HCT116 (cell line): ENCODE measurements around the gene PRXL2A. TPM values are rescaled to one million over a fixed set of nuclear protein-coding genes. Genes with fewer than 3 reads are reported as not detected.

Experiments
- ATAC-seq: fragments of 200-7000 bp; cut with Tn5 transposase; 2 replicates; pipeline ENCODE4 v1.9.1; 2020; ENCODE audit warnings: mild to moderate bottlenecking, moderate library complexity
- BruUV-seq: library from RNA; stranded (reverse); fragments of 400-500 nt; replicated peaks from 2 replicates; lab custom pipeline; 2021; lab: Mats Ljungman, UMichigan
- CTCF ChIA-PET: fragments of 300-600 bp; sonication (Branson Sonifier 250); formaldehyde crosslinking; loops from one replicate; lab custom pipeline; 2021; ENCODE audit warnings: antibody characterized with exemption; lab: Charles Lee
- POLR2A ChIA-PET: fragments of 300-600, 350-600 bp; sonication (Branson Sonifier 250); formaldehyde crosslinking; loops from one replicate; lab custom pipeline; 2021; ENCODE audit warnings: antibody characterized with exemption; lab: Charles Lee
- RAD21 ChIA-PET, 2 experiments: fragments of 300-600 bp; sonication (Branson Sonifier 250); formaldehyde crosslinking; loops; one replicate each; lab custom pipeline; 2023; ENCODE audit warnings: low total read pairs in 2 of 2; ENCODE audit not compliant: uncharacterized antibody in 2 of 2, unreplicated experiment in 2 of 2, low non-redundant PET in 1 of 2; lab: Charles Lee
- DNase-seq: peaks from one replicate; pipeline ENCODE4 v3.0.0-alpha.2; 2010; ENCODE audit warnings: low read depth, low spot score
- H2AFZ ChIP-seq: fragments of 200-600 bp; shearing (Covaris generic), sonication (generic); 2 replicates; pipeline ENCODE4 v1.6.1; 2017; ENCODE audit warnings: low read depth, mixed run types, mixed read lengths, antibody characterized with exemption, low read length; ENCODE audit not compliant: poor library complexity, severe bottlenecking
- H3K27ac ChIP-seq: 2 replicates; pipeline ENCODE4 v1.5.1; 2012; ENCODE audit warnings: low read depth, low read length
- H3K27me3 ChIP-seq: fragments of 200-600 bp; sonication (generic); 2 replicates; pipeline ENCODE4 v1.6.1; 2016; ENCODE audit warnings: mixed run types, low read length, mixed read lengths; ENCODE audit not compliant: insufficient read depth
- H3K36me3 ChIP-seq, 2 experiments: fragments of 200-500 bp in 1 of 2; fragments of 200-600 bp in 1 of 2; sonication (Bioruptor generic) in 1 of 2; sonication (generic) in 1 of 2; 2 replicates each; pipeline versions ENCODE4 v1.5.1 to v1.6.1; 2014 to 2016; ENCODE audit warnings: low read length in 2 of 2, inconsistent platforms in 1 of 2, mixed read lengths in 1 of 2, mixed run types in 1 of 2; ENCODE audit not compliant: insufficient read depth in 2 of 2, control insufficient read depth in 1 of 2
- H3K4me1 ChIP-seq, 2 experiments: fragments of 200-600 bp in 1 of 2; sonication (generic) in 1 of 2; 2 replicates each; pipeline versions ENCODE4 v1.5.1 to v1.6.1; 2012 to 2017; ENCODE audit warnings: low read length in 2 of 2, inconsistent platforms in 1 of 2, mild to moderate bottlenecking in 1 of 2, mixed read lengths in 1 of 2, mixed run types in 1 of 2, moderate library complexity in 1 of 2; ENCODE audit not compliant: insufficient read depth in 2 of 2, control insufficient read depth in 1 of 2
- H3K4me2 ChIP-seq: fragments of 200-600 bp; sonication (generic); 2 replicates; pipeline ENCODE4 v1.6.1; 2017; ENCODE audit warnings: mixed run types, low read length, mixed read lengths
- H3K4me3 ChIP-seq, 2 experiments: fragments of 200-600 bp in 1 of 2; sonication (generic) in 1 of 2; replicated peaks in 1 of 2; 2 replicates each; pipeline ENCODE4 v1.5.1; 2011 to 2016; ENCODE audit warnings: low read length in 2 of 2, control low read depth in 1 of 2, low read depth in 1 of 2, mild to moderate bottlenecking in 1 of 2, mixed read lengths in 1 of 2, mixed run types in 1 of 2
- H3K79me2 ChIP-seq: fragments of 200-600 bp; sonication (generic); 2 replicates; pipeline ENCODE4 v1.6.1; 2017; ENCODE audit warnings: mild to moderate bottlenecking, mixed run types, low read length, moderate library complexity, mixed read lengths; ENCODE audit not compliant: insufficient read depth
- H3K9ac ChIP-seq: fragments of 200-600 bp; sonication (generic); 2 replicates; pipeline ENCODE4 v1.6.1; 2016; ENCODE audit warnings: low read length, mixed read lengths
- H3K9me2 ChIP-seq: fragments of 200-600 bp; sonication (generic), shearing (Covaris generic); 2 replicates; pipeline ENCODE4 v1.6.1; 2017; ENCODE audit warnings: mixed run types, mild to moderate bottlenecking, moderate library complexity; ENCODE audit not compliant: insufficient read depth
- H3K9me3 ChIP-seq, 2 experiments: fragments of 200-500 bp in 1 of 2; fragments of 200-600 bp in 1 of 2; sonication (Bioruptor generic) in 1 of 2; sonication (generic) in 1 of 2; 2 replicates each; pipeline ENCODE4 v1.6.1; 2014 to 2017; ENCODE audit warnings: low read length in 2 of 2, mixed read lengths in 2 of 2, inconsistent platforms in 1 of 2, low read depth in 1 of 2, mild to moderate bottlenecking in 1 of 2, mixed run types in 1 of 2, moderate library complexity in 1 of 2; ENCODE audit not compliant: control insufficient read depth in 1 of 2, insufficient read depth in 1 of 2
- H4K20me1 ChIP-seq: fragments of 200-600 bp; sonication (generic), shearing (Covaris generic); 2 replicates; pipeline ENCODE4 v1.6.1; 2017; ENCODE audit warnings: mixed run types, mild to moderate bottlenecking, moderate library complexity; ENCODE audit not compliant: insufficient read depth
- CBX3 ChIP-seq: IDR thresholded peaks from 2 replicates; pipeline ENCODE4 v1.6.1; 2012; ENCODE audit warnings: low read depth
- EGR1 ChIP-seq: IDR thresholded peaks from 2 replicates; pipeline ENCODE4 v1.6.1; 2012; ENCODE audit warnings: low read depth
- ELF1 ChIP-seq: IDR thresholded peaks from 2 replicates; pipeline ENCODE4 v1.6.1; 2012; ENCODE audit warnings: low read depth, borderline replicate concordance
- EZH2 ChIP-seq: fragments of 200-600 bp; sonication (generic); IDR thresholded peaks from 2 replicates; pipeline ENCODE4 v1.6.1; 2017; ENCODE audit warnings: antibody characterized with exemption, mixed run types
- EZH2phosphoT487 ChIP-seq: fragments of 200-600 bp; IDR thresholded peaks from 2 replicates; pipeline ENCODE4 v1.6.1; 2018; ENCODE audit warnings: antibody characterized with exemption, borderline replicate concordance
- FOSL1 ChIP-seq: IDR thresholded peaks from 2 replicates; pipeline ENCODE4 v1.6.1; 2012; ENCODE audit warnings: low read depth
- JUND ChIP-seq: IDR thresholded peaks from 2 replicates; pipeline ENCODE4 v1.6.1; 2012
- POLR2AphosphoS5 ChIP-seq: IDR thresholded peaks from 2 replicates; pipeline ENCODE4 v1.6.1; 2011; ENCODE audit warnings: mild to moderate bottlenecking, low read depth, low read length, moderate library complexity
- RAD21 ChIP-seq: IDR thresholded peaks from 2 replicates; pipeline ENCODE4 v1.6.1; 2012; ENCODE audit warnings: low read depth, mild to moderate bottlenecking
- SIN3A ChIP-seq: IDR thresholded peaks from 2 replicates; pipeline ENCODE4 v1.6.1; 2012; ENCODE audit warnings: low read depth
- SRF ChIP-seq: IDR thresholded peaks from 2 replicates; pipeline ENCODE4 v1.6.1; 2012; ENCODE audit warnings: low read depth
- TCF7L2 ChIP-seq: IDR thresholded peaks from 2 replicates; pipeline ENCODE4 v1.7.0; 2011; ENCODE audit warnings: borderline replicate concordance, inconsistent platforms; ENCODE audit not compliant: insufficient read depth, insufficient read length; ENCODE audit errors: extremely low read depth
- YY1 ChIP-seq: IDR thresholded peaks from 2 replicates; pipeline ENCODE4 v1.6.1; 2011; ENCODE audit warnings: low read length, low read depth, moderate library complexity, mild to moderate bottlenecking; ENCODE audit not compliant: insufficient replicate concordance; ENCODE audit errors: extremely low read depth
- ZFX ChIP-seq: fragments of 450-650 bp; IDR thresholded peaks from 2 replicates; pipeline ENCODE4 v1.6.1; 2017
- intact Hi-C: fragments of 100-400 bp; cut with micrococcal nuclease; formaldehyde crosslinking; loops from 2 replicates; pipeline ENCODE4 v1.10.0; 2022
- total RNA-seq: library from RNA; stranded (reverse); gene quantifications from one replicate; pipeline ENCODE4 v1.2.1, GENCODE V29; 2021; ENCODE audit not compliant: unreplicated experiment
- TF ChIP-seq, protein P1 (sequence below): IDR thresholded peaks from 2 replicates; pipeline ENCODE4 v1.6.1; 2012; ENCODE audit warnings: low read depth
- TF ChIP-seq, protein P2 (sequence below), 3 experiments: fragments of 200-600 bp in 1 of 3; sonication (generic) in 1 of 3; IDR thresholded peaks in 2 of 3; conservative IDR thresholded peaks in 1 of 3; 2 replicates each; pipeline ENCODE4 v1.5.1; 2012 to 2017; ENCODE audit warnings: low read depth in 2 of 3, low read length in 2 of 3, antibody characterized with exemption in 1 of 3, borderline replicate concordance in 1 of 3, control low read depth in 1 of 3, mild to moderate bottlenecking in 1 of 3, mixed read lengths in 1 of 3, mixed run types in 1 of 3, moderate library complexity in 1 of 3; ENCODE audit not compliant: insufficient read depth in 1 of 3
- TF ChIP-seq, protein P3 (sequence below): IDR thresholded peaks from 2 replicates; pipeline ENCODE4 v1.6.1; 2012

Gene PRXL2A
- total RNA-seq, 1 experiment from 2014 or later, result 4.9 TPM

DNA sequence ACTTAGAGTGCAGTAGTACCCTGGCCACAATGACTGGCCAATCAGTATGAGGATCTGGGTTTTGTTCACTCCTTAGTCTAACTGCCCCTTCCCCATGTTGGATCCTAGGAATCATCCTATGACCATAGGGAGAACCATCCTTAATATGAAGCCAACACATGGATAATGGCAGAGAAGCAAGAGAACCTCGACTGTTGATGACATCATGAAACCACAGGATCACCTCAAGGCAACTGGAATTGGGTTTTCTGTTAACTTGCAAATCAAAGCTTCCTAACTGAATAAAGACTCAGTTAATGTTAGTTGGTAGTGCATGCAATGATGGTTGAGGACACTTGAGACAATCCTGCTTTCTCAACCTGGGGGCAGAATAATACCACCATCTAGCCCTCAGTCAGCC lies 3.3 kb upstream of the PRXL2A start:
- H3K9ac ChIP-seq, result no peak overlapping the region
- no TSS peak for BruUV-seq
- ATAC-seq (no peak), DNase-seq (no peak)
- no peak overlapping the region for H3K4me3 ChIP-seq
- H3K9me3 ChIP-seq, result no peaks in the 10 kb centered on the region
- H3K27ac ChIP-seq, result no peak overlapping the region
- RAD21 ChIA-PET, result no interaction called here
- no peaks in the 10 kb centered on the region for H4K20me1 ChIP-seq
- H3K36me3 ChIP-seq, result no peaks in the 10 kb centered on the region
- intact Hi-C loops, result no loop called here
- H3K79me2 ChIP-seq, result no peaks in the 10 kb centered on the region
- no peaks in the 10 kb centered on the region for H3K9me2 ChIP-seq
- H3K27me3 ChIP-seq, result no peaks in the 10 kb centered on the region
- no peak overlapping the region for H2AFZ ChIP-seq
- TF ChIP-seq SRF, result no peak
- no peak for TF ChIP-seq ELF1
- no peak for TF ChIP-seq EGR1
- no peak for TF ChIP-seq SIN3A
- TF ChIP-seq POLR2AphosphoS5, result no peak
- TF ChIP-seq ZFX, result no peak
- TF ChIP-seq TCF7L2, result no peak
- no peak for TF ChIP-seq EZH2phosphoT487
- TF ChIP-seq, protein P1, sequence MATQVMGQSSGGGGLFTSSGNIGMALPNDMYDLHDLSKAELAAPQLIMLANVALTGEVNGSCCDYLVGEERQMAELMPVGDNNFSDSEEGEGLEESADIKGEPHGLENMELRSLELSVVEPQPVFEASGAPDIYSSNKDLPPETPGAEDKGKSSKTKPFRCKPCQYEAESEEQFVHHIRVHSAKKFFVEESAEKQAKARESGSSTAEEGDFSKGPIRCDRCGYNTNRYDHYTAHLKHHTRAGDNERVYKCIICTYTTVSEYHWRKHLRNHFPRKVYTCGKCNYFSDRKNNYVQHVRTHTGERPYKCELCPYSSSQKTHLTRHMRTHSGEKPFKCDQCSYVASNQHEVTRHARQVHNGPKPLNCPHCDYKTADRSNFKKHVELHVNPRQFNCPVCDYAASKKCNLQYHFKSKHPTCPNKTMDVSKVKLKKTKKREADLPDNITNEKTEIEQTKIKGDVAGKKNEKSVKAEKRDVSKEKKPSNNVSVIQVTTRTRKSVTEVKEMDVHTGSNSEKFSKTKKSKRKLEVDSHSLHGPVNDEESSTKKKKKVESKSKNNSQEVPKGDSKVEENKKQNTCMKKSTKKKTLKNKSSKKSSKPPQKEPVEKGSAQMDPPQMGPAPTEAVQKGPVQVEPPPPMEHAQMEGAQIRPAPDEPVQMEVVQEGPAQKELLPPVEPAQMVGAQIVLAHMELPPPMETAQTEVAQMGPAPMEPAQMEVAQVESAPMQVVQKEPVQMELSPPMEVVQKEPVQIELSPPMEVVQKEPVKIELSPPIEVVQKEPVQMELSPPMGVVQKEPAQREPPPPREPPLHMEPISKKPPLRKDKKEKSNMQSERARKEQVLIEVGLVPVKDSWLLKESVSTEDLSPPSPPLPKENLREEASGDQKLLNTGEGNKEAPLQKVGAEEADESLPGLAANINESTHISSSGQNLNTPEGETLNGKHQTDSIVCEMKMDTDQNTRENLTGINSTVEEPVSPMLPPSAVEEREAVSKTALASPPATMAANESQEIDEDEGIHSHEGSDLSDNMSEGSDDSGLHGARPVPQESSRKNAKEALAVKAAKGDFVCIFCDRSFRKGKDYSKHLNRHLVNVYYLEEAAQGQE, result no peak
- TF ChIP-seq, protein P2, sequence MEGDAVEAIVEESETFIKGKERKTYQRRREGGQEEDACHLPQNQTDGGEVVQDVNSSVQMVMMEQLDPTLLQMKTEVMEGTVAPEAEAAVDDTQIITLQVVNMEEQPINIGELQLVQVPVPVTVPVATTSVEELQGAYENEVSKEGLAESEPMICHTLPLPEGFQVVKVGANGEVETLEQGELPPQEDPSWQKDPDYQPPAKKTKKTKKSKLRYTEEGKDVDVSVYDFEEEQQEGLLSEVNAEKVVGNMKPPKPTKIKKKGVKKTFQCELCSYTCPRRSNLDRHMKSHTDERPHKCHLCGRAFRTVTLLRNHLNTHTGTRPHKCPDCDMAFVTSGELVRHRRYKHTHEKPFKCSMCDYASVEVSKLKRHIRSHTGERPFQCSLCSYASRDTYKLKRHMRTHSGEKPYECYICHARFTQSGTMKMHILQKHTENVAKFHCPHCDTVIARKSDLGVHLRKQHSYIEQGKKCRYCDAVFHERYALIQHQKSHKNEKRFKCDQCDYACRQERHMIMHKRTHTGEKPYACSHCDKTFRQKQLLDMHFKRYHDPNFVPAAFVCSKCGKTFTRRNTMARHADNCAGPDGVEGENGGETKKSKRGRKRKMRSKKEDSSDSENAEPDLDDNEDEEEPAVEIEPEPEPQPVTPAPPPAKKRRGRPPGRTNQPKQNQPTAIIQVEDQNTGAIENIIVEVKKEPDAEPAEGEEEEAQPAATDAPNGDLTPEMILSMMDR (IDR thresholded peaks at IDR 0.05 in 2 of 3, conservative IDR thresholded peaks at IDR 0.05 in 1 of 3; ENCODE audit: borderline replicate concordance in 1 of 3, insufficient read depth in 1 of 3, low read depth in 2 of 3, low read length in 2 of 3), result no peak
- TF ChIP-seq FOSL1, result no peak
- TF ChIP-seq RAD21, result no peak
- TF ChIP-seq YY1, result no peak
- TF ChIP-seq, protein P3, sequence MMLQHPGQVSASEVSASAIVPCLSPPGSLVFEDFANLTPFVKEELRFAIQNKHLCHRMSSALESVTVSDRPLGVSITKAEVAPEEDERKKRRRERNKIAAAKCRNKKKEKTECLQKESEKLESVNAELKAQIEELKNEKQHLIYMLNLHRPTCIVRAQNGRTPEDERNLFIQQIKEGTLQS, result no peak
- no peak for TF ChIP-seq JUND
- TF ChIP-seq EZH2, result no peak
- no peak for TF ChIP-seq CBX3
- TF ChIP-seq, all 23 proteins: peak for 0
- Histone ChIP-seq H3K4me1 (peaks cover 3 to 12% of the 10 kb centered on the region in 2 experiments; a peak in 3 of 4 replicates), H3K4me2 (no peak overlapping the region)
- ChIA-PET CTCF (interaction anchor here (1.1 kb wide), 1 partner anchor 27 kb away, joined by 3 read pairs; no protein-coding TSS in a partner anchor), POLR2A (no interaction called here)
